Prostate gland (tissue), 2 donors: ENCODE data around the gene TGFBR3L. TPM values are rescaled to one million over a fixed set of nuclear protein-coding genes. Genes with fewer than 3 reads are reported as not detected.

Experiments used
- DNase-seq: peaks from one replicate; pipeline ENCODE4 v3.0.0-alpha.2; 2019; ENCODE audit warnings: low spot score
- H3K27ac ChIP-seq, 2 donors: fragments of 200-600 bp; sonication (generic); 2 replicates each; pipeline ENCODE4 v1.5.1; 2017 to 2019
- H3K27me3 ChIP-seq: fragments of 200-600 bp; sonication (generic); replicated peaks from 2 replicates; pipeline ENCODE4 v1.5.1; 2019; ENCODE audit not compliant: insufficient read depth
- H3K36me3 ChIP-seq, 2 donors: fragments of 200-600 bp; sonication (generic); 1 replicate in 1 of 2; 2 replicates in 1 of 2; pipeline versions ENCODE4 v1.5.1 to v1.8.1; 2017 to 2019
- H3K4me1 ChIP-seq: fragments of 200-600 bp; sonication (generic); replicated peaks from 2 replicates; pipeline ENCODE4 v1.5.1; 2019
- H3K4me3 ChIP-seq, 2 donors: fragments of 200-600 bp; sonication (generic); 2 replicates each; pipeline ENCODE4 v1.5.1; 2017 to 2019
- H3K9me3 ChIP-seq: fragments of 200-600 bp; sonication (generic); 2 replicates; pipeline ENCODE4 v1.5.1; 2017
- CTCF ChIP-seq, 4 experiments: fragments of 200-600 bp in 2 of 4; fragments of 450-650 bp in 2 of 4; sonication (generic) in 2 of 4; IDR thresholded peaks; 1 replicate in 3 of 4; 2 replicates in 1 of 4; pipeline ENCODE4 v1.5.1; 2016 to 2019; ENCODE audit warnings: antibody characterized with exemption in 4 of 4, mild to moderate bottlenecking in 2 of 4, moderate library complexity in 2 of 4
- POLR2A ChIP-seq: fragments of 450-650 bp; IDR thresholded peaks from one replicate; pipeline ENCODE4 v1.6.1; 2016; ENCODE audit warnings: antibody characterized with exemption, mild to moderate bottlenecking
- POLR2AphosphoS5 ChIP-seq: sonication (generic); formaldehyde crosslinking; IDR thresholded peaks from one replicate; pipeline ENCODE4 v1.6.1; 2017; ENCODE audit warnings: antibody characterized with exemption
- WGBS: methylation state at CpG from one replicate; pipeline ENCODE4 v1.1.5; 2018; 5-methylcytosine and 5-hydroxymethylcytosine counted together
- intact Hi-C: fragments of 100-400 bp; cut with DNase I; formaldehyde crosslinking; loops from one replicate; pipeline ENCODE4 v1.14.2; 2022
- total RNA-seq, 2 donors: library from RNA; depleted of rRNA; stranded (reverse); fragments of >200 nt; gene quantifications; one replicate each; pipeline ENCODE4 v1.1.0, GENCODE V29; 2016

TGFBR3L gene
- total RNA-seq, 2 donors from 2014 or later = 3.2 TPM; not detected in 1

GRCh38 chr19:7921302-7921966, 6.8 kb downstream of the TGFBR3L start:
- DNase-seq = no peak
- 40% methylated on average over 16 of the region's 17 CpGs for WGBS
- intact Hi-C loops = no loop called here
- H3K9me3 ChIP-seq = no peaks in the 10 kb centered on the region
- TF ChIP-seq POLR2A (no peak), CTCF (IDR thresholded peaks at IDR 0.05) (no peak), POLR2AphosphoS5 (no peak)
- no peaks in the 10 kb centered on the region for H3K27me3 ChIP-seq
- peak overlapping the region; percentile 93 to 96 for H3K27ac ChIP-seq
- peaks cover 4% of the 10 kb centered on the region for H3K4me1 ChIP-seq
- peak overlapping the region; percentile 30 to 84 for H3K4me3 ChIP-seq
- H3K36me3 ChIP-seq = peaks cover 7 to 10% of the 10 kb centered on the region in 2 donors

- Histone ChIP-seq H3K4me3 (no peak overlapping the region), H3K9me3 (no peaks in the 10 kb centered on the region), H3K36me3 (peaks cover 7 to 10% of the 10 kb centered on the region in 2 donors), H3K27ac (peak overlapping the region in 1 of 2 donors; percentile 96), H3K27me3 (no peaks in the 10 kb centered on the region), H3K4me1 (peaks cover 4% of the 10 kb centered on the region)
- intact Hi-C loops = no loop called here
- no peak for DNase-seq
- TF ChIP-seq POLR2AphosphoS5 = no peak
- TF ChIP-seq POLR2A = no peak
- no peak for TF ChIP-seq CTCF (IDR thresholded peaks at IDR 0.05)
- 91% methylated on average over 22 of the region's 31 CpGs for WGBS
Observed at GRCh38 chr19:7921967-7922835, 7.6 kb downstream of the TGFBR3L start.

GRCh38 chr19:7922836-7923195, 8.2 kb downstream of the TGFBR3L start:
- Histone ChIP-seq H3K36me3 (peaks cover 7 to 10% of the 10 kb centered on the region in 2 donors), H3K9me3 (no peaks in the 10 kb centered on the region), H3K4me3 (no peak overlapping the region), H3K27me3 (no peaks in the 10 kb centered on the region), H3K4me1 (peaks cover 6% of the 10 kb centered on the region), H3K27ac (no peak overlapping the region)
- TF ChIP-seq POLR2A (no peak), POLR2AphosphoS5 (no peak), CTCF (IDR thresholded peaks at IDR 0.05) (no peak)
- no peak for DNase-seq
- 87% methylated on average over 8 of the region's 8 CpGs for WGBS
- intact Hi-C loops = no loop called here

GRCh38 chr19:7923295-7924191, 8.9 kb downstream of the TGFBR3L start:
- peaks cover 11% of the 10 kb centered on the region for H3K4me1 ChIP-seq
- H3K9me3 ChIP-seq = no peaks in the 10 kb centered on the region
- peaks cover 7 to 10% of the 10 kb centered on the region in 2 donors for H3K36me3 ChIP-seq
- DNase-seq = no peak
- no peak for TF ChIP-seq POLR2A
- TF ChIP-seq CTCF (IDR thresholded peaks at IDR 0.05) = no peak
- no peak for TF ChIP-seq POLR2AphosphoS5
- no peak overlapping the region for H3K4me3 ChIP-seq
- no peaks in the 10 kb centered on the region for H3K27me3 ChIP-seq
- intact Hi-C loops = no loop called here
- peak overlapping the region in 1 of 2 donors; percentile 58 for H3K27ac ChIP-seq
- 72% methylated on average over 31 of the region's 31 CpGs for WGBS
